ENCODE data around the gene ZDHHC14.

- TF ChIP-seq CTCF (IDR thresholded peaks at IDR 0.05; ENCODE audit: insufficient read depth, low read length, poor library complexity, severe bottlenecking): no peak
- TF ChIP-seq EZH2phosphoT487 (conservative IDR thresholded peaks at IDR 0.05; ENCODE audit: low read length): no peak
These were observed 5.5 kb downstream of the ZDHHC14 start for GRCh38 chr6:157386454-157386853.
